GM12878 (cell line): Measurements from ENCODE around the gene RUNX3. TPM values are rescaled to one million over a fixed set of nuclear protein-coding genes. Genes with fewer than 3 reads are reported as not detected.

ENCODE experiments used
- CHD2 ChIP-seq: IDR thresholded peaks from 2 replicates; pipeline ENCODE4 v1.6.1; 2011; ENCODE audit warnings: low read depth, low read length, improper control_type of control experiment, borderline replicate concordance
- ESRRA ChIP-seq: IDR thresholded peaks from 2 replicates; pipeline ENCODE4 v1.6.1; 2012; ENCODE audit warnings: mild to moderate bottlenecking, low read length, improper control_type of control experiment
- ETV6 ChIP-seq, 2 experiments: fragments of 450-650 bp in 1 of 2; IDR thresholded peaks in 1 of 2; conservative IDR thresholded peaks in 1 of 2; 2 replicates each; pipeline ENCODE4 v1.6.1; 2014; ENCODE audit warnings: antibody characterized with exemption in 1 of 2, borderline replicate concordance in 1 of 2, low read depth in 1 of 2, mild to moderate bottlenecking in 1 of 2, moderate library complexity in 1 of 2
- HSF1 ChIP-seq: fragments of 150-350 bp; IDR thresholded peaks from 2 replicates; pipeline ENCODE4 v1.6.1; 2014; ENCODE audit warnings: mild to moderate bottlenecking, low read depth, low read length
- IKZF2 ChIP-seq, 2 experiments: fragments of 450-650 bp; IDR thresholded peaks; 2 replicates each; pipeline ENCODE4 v1.6.1; 2017; ENCODE audit warnings: mild to moderate bottlenecking in 2 of 2, moderate library complexity in 2 of 2
- IRF4 ChIP-seq: IDR thresholded peaks from 2 replicates; pipeline ENCODE4 v1.6.1; 2011; ENCODE audit warnings: low read depth, low read length
- JUNB ChIP-seq: IDR thresholded peaks from 2 replicates; pipeline ENCODE4 v1.6.1; 2016; ENCODE audit warnings: antibody characterized with exemption, mild to moderate bottlenecking
- KDM1A ChIP-seq: fragments of 200-600 bp; sonication (generic); IDR thresholded peaks from 2 replicates; pipeline ENCODE4 v1.6.1; 2016; ENCODE audit warnings: borderline replicate concordance
- MAX ChIP-seq: IDR thresholded peaks from 2 replicates; pipeline ENCODE4 v1.6.1; 2012; ENCODE audit warnings: low read depth, low read length, improper control_type of control experiment
- MEF2B ChIP-seq: fragments of 450-650 bp; IDR thresholded peaks from 2 replicates; pipeline ENCODE4 v1.6.1; 2018; ENCODE audit warnings: mild to moderate bottlenecking, moderate library complexity; ENCODE audit not compliant: partially characterized antibody, poor library complexity, severe bottlenecking
- PRDM15 ChIP-seq: fragments of 450-650 bp; formaldehyde crosslinking; IDR thresholded peaks from 2 replicates; pipeline ENCODE4 v1.4.0; 2020; ENCODE audit warnings: mild to moderate bottlenecking, moderate library complexity
- RELB ChIP-seq: fragments of 450-650 bp; IDR thresholded peaks from 2 replicates; pipeline ENCODE4 v1.6.1; 2017; ENCODE audit warnings: low read depth, mild to moderate bottlenecking, moderate library complexity
- REST ChIP-seq: IDR thresholded peaks from 2 replicates; pipeline ENCODE4 v1.6.1; 2012; ENCODE audit warnings: mild to moderate bottlenecking, low read depth, low read length
- SMC3 ChIP-seq: IDR thresholded peaks from 2 replicates; pipeline ENCODE4 v1.6.1; 2011; ENCODE audit warnings: low read length, improper control_type of control experiment, borderline replicate concordance
- SP1 ChIP-seq: IDR thresholded peaks from one replicate; pipeline ENCODE4 v1.6.1; 2011; ENCODE audit warnings: low read depth, low read length
- USF2 ChIP-seq: IDR thresholded peaks from 2 replicates; pipeline ENCODE4 v1.6.1; 2011; ENCODE audit warnings: low read depth, low read length, improper control_type of control experiment, borderline replicate concordance
- ZNF384 ChIP-seq: IDR thresholded peaks from 2 replicates; pipeline ENCODE4 v1.6.1; 2012; ENCODE audit warnings: low read depth, mild to moderate bottlenecking, low read length, improper control_type of control experiment, borderline replicate concordance
- polyA plus RNA-seq, 11 experiments: library from polyadenylated mRNA; depleted of rRNA in 4 of 11; unstranded in 6 of 11; stranded (reverse) in 5 of 11; fragments of >200 nt; fragmentation: Nextera tagmentation in 4 of 11; fragmentation: Illumina TruSeq in 1 of 11; extraction: Ambion mirVana in 4 of 11; extraction: Trizol in 1 of 11; gene quantifications; 1 replicate in 1 of 11; 2 replicates in 10 of 11; pipeline versions ENCODE4 v1.2.1 to v1.2.3, GENCODE V29; 2011 to 2016; ENCODE audit warnings: inconsistent platforms in 2 of 11, missing spikeins in 2 of 11, low read depth in 1 of 11
- total RNA-seq, 4 experiments: library from RNA; depleted of rRNA in 3 of 4; stranded (reverse); fragments of >200 nt in 3 of 4; fragmentation: Illumina TruSeq in 1 of 4; extraction: Trizol in 1 of 4; gene quantifications; 2 replicates each; pipeline versions ENCODE4 v1.2.1 to v1.2.3, GENCODE V29; 2013 to 2021

Gene RUNX3
- total and polyA plus RNA-seq, 10 of the 15 experiments (the other 5 are each of a cell fraction or from before 2014, with no cell fraction given), result 19.0 to 151 (median 31.4) TPM

GRCh38 chr1:24928689-24929397 is 1.2 kb downstream of the RUNX3 start (continued):
- TF ChIP-seq PRDM15 (CRISPR knock-in tag) (no peak), HSF1 (no peak), ZNF384 (peak; percentile 37), CHD2 (no peak), ETV6 (conservative IDR thresholded peaks at IDR 0.05 in 1 of 2, IDR thresholded peaks at IDR 0.05 in 1 of 2; ENCODE audit: borderline replicate concordance in 1 of 2, low read depth in 1 of 2) (0 out of 4 replicates have a peak, but pooled peaks of 1 of the 2 experiments have one; percentile 26), REST (no peak), SMC3 (no peak; the same call in 1 of the 2 replicates), SP1 (no peak), KDM1A (no peak), MAX (no peak), MEF2B (peak; percentile 30), JUNB (no peak), ESRRA (no peak), IRF4 (no peak), USF2 (no peak), RELB (peak; percentile 90), IKZF2 (IDR thresholded peaks at IDR 0.05) (peak; percentile 56 to 71; a peak in 2 of 4 replicates)
